Renal cortex interstitium (tissue), 15 donors: Measurements from ENCODE around the gene GPR180. TPM values are rescaled to one million over a fixed set of nuclear protein-coding genes. Genes with fewer than 3 reads are reported as not detected.

Experiments used
- DNase-seq, 11 donors: peaks; one replicate each; pipeline ENCODE4 v3.0.0-alpha.2; 2013; ENCODE audit warnings: low read depth in 9 of 11, low spot score in 4 of 11; ENCODE audit errors: extremely low read depth in 1 of 11
- long read RNA-seq, 16 experiments: transcript quantifications; one replicate each; lab custom pipeline, GENCODE V29; 2026
- polyA plus RNA-seq, 3 donors: library from polyadenylated mRNA; unstranded; fragments of 120-200 nt; gene quantifications; one replicate each; pipeline ENCODE4 v1.2.1, GENCODE V29; 2013; ENCODE audit not compliant: insufficient read length in 3 of 3

Gene GPR180
- polyA plus RNA-seq, result 1 to 10 TPM; 8.1 to 9.9 (median 8.1) TPM
- long read RNA-seq, donor 1, full-length matches to known transcripts, result 1 of 1 reads
- long read RNA-seq, donor 1, partial matches to known transcripts, result 0 of 1 reads
- long read RNA-seq, donor 1, other reads (novel, unspliced or antisense), result 0 of 1 reads
- long read RNA-seq, donor 2, full-length matches to known transcripts, result 1 of 1 reads
- long read RNA-seq, donor 2, partial matches to known transcripts, result 0 of 1 reads
- long read RNA-seq, donor 2, other reads (novel, unspliced or antisense), result 0 of 1 reads
- long read RNA-seq, donor 3, full-length matches to known transcripts, result 2 of 2 reads
- long read RNA-seq, donor 3, partial matches to known transcripts, result 0 of 2 reads
- long read RNA-seq, donor 3, other reads (novel, unspliced or antisense), result 0 of 2 reads
- long read RNA-seq, donor 4, full-length matches to known transcripts, result 3 of 3 reads
- long read RNA-seq, donor 4, partial matches to known transcripts, result 0 of 3 reads
- long read RNA-seq, donor 4, other reads (novel, unspliced or antisense), result 0 of 3 reads
- long read RNA-seq, donor 5, result 0 reads
- long read RNA-seq, donor 6, full-length matches to known transcripts, result 7 of 7 reads
- long read RNA-seq, donor 6, partial matches to known transcripts, result 0 of 7 reads
- long read RNA-seq, donor 6, other reads (novel, unspliced or antisense), result 0 of 7 reads
- long read RNA-seq, donor 7, full-length matches to known transcripts, result 1 of 1 reads
- long read RNA-seq, donor 7, partial matches to known transcripts, result 0 of 1 reads
- long read RNA-seq, donor 7, other reads (novel, unspliced or antisense), result 0 of 1 reads
- long read RNA-seq, donor 8, result 0 reads
- long read RNA-seq, donor 9, full-length matches to known transcripts, result 3 of 3 reads
- long read RNA-seq, donor 9, partial matches to known transcripts, result 0 of 3 reads
- long read RNA-seq, donor 9, other reads (novel, unspliced or antisense), result 0 of 3 reads
- long read RNA-seq, donor 10, full-length matches to known transcripts, result 1 of 1 reads
- long read RNA-seq, donor 10, partial matches to known transcripts, result 0 of 1 reads
- long read RNA-seq, donor 10, other reads (novel, unspliced or antisense), result 0 of 1 reads
- long read RNA-seq, donor 11, full-length matches to known transcripts, result 2 of 2 reads
- long read RNA-seq, donor 11, partial matches to known transcripts, result 0 of 2 reads
- long read RNA-seq, donor 11, other reads (novel, unspliced or antisense), result 0 of 2 reads
- long read RNA-seq, donor 12, full-length matches to known transcripts, result 1 of 1 reads
- long read RNA-seq, donor 12, partial matches to known transcripts, result 0 of 1 reads
- long read RNA-seq, donor 12, other reads (novel, unspliced or antisense), result 0 of 1 reads
- long read RNA-seq, donor 13, result 0 reads
- long read RNA-seq, donor 14, full-length matches to known transcripts, result 2 of 2 reads
- long read RNA-seq, donor 14, partial matches to known transcripts, result 0 of 2 reads
- long read RNA-seq, donor 14, other reads (novel, unspliced or antisense), result 0 of 2 reads
- long read RNA-seq, donor 15, full-length matches to known transcripts, result 3 of 3 reads
- long read RNA-seq, donor 15, partial matches to known transcripts, result 0 of 3 reads
- long read RNA-seq, donor 15, other reads (novel, unspliced or antisense), result 0 of 3 reads
- long read RNA-seq, donor 16, full-length matches to known transcripts, result 8 of 8 reads
- long read RNA-seq, donor 16, partial matches to known transcripts, result 0 of 8 reads
- long read RNA-seq, donor 16, other reads (novel, unspliced or antisense), result 0 of 8 reads

DNA sequence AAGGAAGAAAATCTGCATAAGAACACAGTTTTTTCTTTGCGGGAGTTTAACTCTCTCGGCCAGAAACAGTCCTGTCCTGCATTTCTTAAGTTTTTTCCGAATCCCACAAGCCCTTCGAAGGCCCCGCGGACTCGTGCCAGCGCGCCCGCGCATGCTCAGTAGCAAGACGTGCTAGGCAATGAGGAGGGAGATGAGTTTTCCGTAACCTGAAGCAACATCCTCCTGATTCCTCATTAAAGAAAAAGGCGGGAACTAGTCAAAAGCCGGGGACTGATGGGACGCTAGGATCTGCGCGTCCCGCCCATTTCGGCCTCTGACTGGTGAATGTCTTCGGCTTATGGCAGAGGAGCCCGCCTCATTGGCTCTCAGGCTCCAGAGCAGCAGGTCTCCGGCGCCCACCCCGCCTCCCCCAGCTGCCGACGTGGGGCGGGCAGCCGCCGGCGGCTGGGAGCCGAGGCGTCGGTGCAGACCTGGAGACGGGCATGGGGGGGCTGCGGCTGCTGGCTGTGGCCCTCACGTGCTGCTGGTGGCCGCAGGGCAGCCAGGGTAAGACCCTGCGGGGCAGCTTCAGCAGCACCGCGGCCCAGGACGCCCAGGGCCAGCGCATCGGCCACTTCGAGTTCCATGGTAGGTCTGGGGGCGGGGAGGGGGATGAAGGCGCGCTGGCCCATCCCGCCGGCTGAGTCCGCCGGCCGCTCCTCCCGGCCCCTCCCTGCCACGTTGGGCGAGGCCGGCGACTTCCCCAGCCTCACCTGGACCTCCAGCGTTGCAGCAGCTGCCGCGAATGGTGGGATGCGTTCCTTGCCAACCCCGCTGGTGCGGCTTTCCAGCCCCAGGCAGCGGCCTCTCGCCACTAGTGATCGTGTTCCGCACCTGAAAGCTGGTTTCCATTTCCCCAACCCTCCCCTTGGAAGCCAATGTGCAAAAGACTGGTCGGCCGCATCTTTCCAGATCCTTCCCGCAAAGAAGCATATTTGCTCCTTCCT is at the start of gene GPR180:
TSS of gene GPR180 (plus strand) at position 412 of the 986 bp plus-strand sequence. CDS start at position 483, 71 bp downstream.
- peak; percentile 92 to 99 (median 96) for DNase-seq

DNA sequence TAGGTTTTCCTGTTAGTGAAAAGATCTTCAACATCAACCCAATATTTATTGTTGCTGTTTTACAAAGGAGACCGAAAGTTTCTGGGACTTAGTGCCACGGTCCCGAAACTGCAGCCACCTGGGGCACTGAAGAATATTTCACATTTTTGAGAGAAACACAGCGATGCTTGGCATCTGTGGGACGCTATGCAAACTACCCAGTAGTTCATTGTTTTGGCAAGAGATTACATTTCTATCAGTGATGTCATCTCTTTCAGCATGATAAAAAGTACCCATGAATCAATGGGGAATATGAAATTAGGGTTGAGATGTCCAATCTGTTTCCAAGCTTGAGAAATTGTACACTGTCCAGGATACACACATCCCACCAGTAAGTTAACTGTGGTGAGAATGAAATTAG is 49.6 kb upstream of the GPR180 start:
- no peak for DNase-seq

DNA sequence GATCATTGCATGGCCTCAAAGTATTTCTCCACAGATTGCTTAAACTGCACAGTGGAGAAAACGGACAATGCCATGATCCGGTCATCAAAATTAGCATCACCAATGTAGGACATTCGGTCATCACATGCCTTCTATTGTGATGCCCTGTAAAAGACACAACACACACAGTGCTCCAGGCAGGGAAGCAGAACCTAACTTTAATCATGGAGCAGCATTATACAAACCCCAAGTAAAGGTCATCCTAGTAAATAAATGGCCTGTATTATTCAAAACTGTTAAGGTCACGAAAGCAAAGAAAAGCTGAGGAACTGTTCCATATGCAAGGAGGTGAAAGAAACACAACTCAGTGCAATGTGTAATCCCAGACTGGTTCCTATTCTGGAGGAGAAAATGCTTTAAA is 47.9 kb upstream of the GPR180 start:
- DNase-seq, result no peak

- DNase-seq, result no peak
These were observed 45.6 kb upstream of the GPR180 start for GRCh38 chr13:94556041-94556440.

- DNase-seq, result no peak
These were observed 45.0 kb upstream of the GPR180 start for GRCh38 chr13:94556621-94557020.

DNA sequence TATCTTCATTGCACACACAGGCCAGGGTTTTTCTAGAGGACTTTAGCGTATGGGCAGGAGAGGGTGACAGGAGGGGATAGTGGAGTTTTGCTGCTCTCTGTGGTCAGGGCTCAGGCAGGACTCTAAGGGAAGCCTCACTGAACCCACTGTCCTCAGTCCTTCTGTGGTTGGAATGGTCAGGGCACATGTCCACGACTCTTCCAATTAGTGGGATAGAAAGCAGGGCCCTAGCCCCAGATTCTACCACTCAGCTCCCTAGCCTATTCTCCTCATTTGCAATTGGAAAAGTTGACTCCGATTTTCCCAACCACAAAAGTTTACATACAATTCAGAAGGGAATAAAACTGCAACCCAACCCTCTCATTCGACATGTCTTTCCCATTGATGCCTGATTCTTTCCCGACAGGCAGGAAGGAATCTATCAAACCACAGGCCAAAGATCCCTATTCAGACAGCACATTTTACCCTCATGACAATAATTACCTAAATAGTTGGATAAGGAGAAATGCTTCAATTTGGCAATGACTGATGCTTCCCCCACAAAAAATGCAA is 43.9 kb upstream of the GPR180 start:
- DNase-seq, result no peak

DNA sequence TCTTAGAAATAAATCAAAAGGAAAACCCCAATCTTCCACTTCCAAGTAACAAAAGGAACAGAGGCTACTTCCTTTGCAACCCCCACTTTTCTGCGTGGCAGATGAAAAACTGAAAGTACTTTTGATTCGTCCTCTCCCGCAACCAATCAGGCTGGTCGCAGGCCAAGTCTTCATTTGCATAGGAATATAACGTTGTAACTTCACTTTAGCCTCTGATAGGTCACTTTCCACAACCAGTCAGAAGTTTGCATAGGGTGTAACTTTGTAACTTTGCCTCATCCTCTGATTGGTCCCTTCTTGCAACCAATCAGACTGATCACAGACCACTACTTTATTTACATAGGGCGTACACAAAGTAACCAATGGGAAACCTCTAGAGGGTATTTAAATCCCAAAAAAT is 42.9 kb upstream of the GPR180 start:
- DNase-seq, result no peak

DNA sequence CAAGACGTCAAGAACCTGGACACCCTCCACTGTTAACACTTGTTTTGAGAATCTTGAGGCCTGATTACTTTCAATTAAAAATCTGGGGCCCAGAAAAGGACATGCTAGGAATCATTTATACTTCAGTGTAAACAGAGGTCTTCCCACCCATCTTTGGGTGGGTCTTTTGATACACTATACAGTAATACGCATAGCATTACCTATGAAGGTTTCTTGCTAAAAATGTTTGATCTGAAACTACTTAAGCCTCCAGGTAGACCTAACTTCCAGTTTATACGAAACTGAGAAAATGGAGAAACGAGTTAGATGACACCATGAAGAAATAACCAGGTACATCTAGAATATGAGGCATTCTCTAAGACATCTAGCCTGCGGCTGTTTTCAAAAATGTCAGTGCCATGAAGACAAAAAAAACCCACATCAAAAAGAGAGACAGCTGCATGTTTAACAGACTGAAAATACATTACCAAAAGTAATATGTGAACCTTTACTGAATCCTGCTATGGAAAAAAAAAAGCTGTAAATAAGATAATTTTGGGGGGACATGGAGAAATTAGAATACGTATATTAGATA is 42.3 kb upstream of the GPR180 start:
- DNase-seq, result no peak

- no peak for DNase-seq
These were observed 41.5 kb upstream of the GPR180 start for GRCh38 chr13:94560116-94560515.

- DNase-seq, result no peak
These were observed 40.5 kb upstream of the GPR180 start for GRCh38 chr13:94561126-94561525.

DNA sequence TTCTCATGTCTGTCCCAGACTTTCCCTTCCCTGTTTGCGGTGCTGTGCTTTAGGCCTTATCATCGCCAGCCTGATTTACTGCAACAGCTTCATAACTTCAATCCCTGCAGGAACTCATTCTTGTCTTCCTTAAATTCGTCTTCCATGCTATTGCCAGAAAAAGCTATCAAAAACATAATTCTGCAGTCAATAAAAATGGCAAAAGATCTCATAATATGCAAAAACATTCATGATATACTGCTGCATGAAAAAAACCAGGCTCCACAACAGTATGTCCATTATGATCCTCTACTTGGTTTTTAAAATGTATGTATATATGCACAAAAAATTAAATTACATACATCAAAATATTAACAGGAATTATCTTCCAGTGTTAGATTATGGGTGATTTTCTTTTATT is 34.1 kb upstream of the GPR180 start:
- DNase-seq, result no peak

- no peak for DNase-seq
These were observed 33.2 kb upstream of the GPR180 start for GRCh38 chr13:94568443-94568842.

- no peak for DNase-seq
These were observed 32.0 kb upstream of the GPR180 start for GRCh38 chr13:94569615-94570014.

DNA sequence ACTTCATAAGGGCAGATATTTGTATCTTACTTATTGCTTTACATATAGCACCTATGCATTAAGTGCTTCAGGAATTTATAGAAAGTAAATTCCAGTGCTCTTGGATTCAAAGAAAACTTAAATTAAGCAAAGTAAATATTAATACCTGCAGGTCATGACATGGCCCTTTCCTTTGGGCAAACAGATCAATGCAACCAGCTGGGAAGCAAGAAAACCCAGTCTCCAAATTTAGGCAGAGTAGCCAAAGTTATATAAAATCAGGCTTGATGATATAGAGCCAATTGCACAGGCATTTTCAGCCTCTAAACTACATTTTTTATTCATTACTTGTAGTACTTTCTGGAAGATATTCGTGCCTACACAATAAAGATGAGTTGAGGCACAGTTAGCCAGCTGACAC is 22.6 kb upstream of the GPR180 start:
- DNase-seq, result no peak

DNA sequence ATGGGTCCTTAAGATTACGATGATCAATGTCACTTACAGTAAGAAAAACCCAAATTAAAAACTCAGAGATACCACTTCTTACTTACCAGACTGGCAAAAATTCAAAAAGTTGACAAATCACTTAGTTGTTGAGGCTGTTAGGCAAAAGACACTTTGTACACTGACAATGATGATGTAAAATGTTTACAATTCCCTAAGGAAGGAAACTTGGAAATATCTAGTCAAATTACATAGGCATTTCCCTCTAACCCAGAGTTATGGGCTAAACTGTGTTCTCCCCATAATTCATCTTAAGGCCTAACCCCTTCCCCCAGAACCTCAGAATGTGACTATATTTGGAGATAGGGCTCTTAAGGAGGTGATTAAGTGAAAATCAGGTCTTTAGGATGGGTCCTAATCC is 17.7 kb upstream of the GPR180 start:
- DNase-seq, result no peak

- no peak for DNase-seq
These were observed 16.0 kb upstream of the GPR180 start for GRCh38 chr13:94585543-94586101.
